Osteoblast (primary cell): ENCODE data around the gene PLIN5. TPM values are rescaled to one million over a fixed set of nuclear protein-coding genes. Genes with fewer than 3 reads are reported as not detected.
A peak's percentile ranks its signal among the peaks of the same experiment; 100 is the strongest.
"Not testable (repeated sequence)": the region's sequence is repeated elsewhere in the genome, so short reads cannot be mapped to it uniquely, and the experiment has no call there.

Experiments
- DNase-seq: peaks from one replicate; pipeline ENCODE4 v3.0.0; 2011; ENCODE audit warnings: low spot score, mixed read lengths; ENCODE audit not compliant: insufficient read length; ENCODE audit errors: missing footprints
- H2AFZ ChIP-seq: 2 replicates; pipeline ENCODE4 v1.6.0; 2011; ENCODE audit warnings: mild to moderate bottlenecking, low read length
- H3K27ac ChIP-seq: 2 replicates; pipeline ENCODE4 v1.5.1; 2011; ENCODE audit warnings: mild to moderate bottlenecking, low read depth, low read length, moderate library complexity
- H3K27me3 ChIP-seq: 2 replicates; pipeline ENCODE4 v1.6.0; 2012; ENCODE audit warnings: mild to moderate bottlenecking, control low read depth, inconsistent platforms, low read length, moderate library complexity; ENCODE audit not compliant: insufficient read depth
- H3K36me3 ChIP-seq: 2 replicates; pipeline ENCODE4 v1.5.1; 2011; ENCODE audit warnings: mild to moderate bottlenecking, low read length, control low read depth, moderate library complexity; ENCODE audit not compliant: insufficient read depth
- H3K4me1 ChIP-seq: 2 replicates; pipeline ENCODE4 v1.5.1; 2011; ENCODE audit warnings: mild to moderate bottlenecking, low read length, control low read depth, moderate library complexity; ENCODE audit not compliant: insufficient read depth
- H3K4me2 ChIP-seq: 2 replicates; pipeline ENCODE4 v1.6.0; 2011; ENCODE audit warnings: mild to moderate bottlenecking, low read length; ENCODE audit not compliant: insufficient read depth
- H3K4me3 ChIP-seq: fragments of 200-600 bp; sonication (generic); 3 replicates; pipeline ENCODE4 v1.5.1; 2012; ENCODE audit warnings: mild to moderate bottlenecking, low read length, inconsistent platforms; ENCODE audit not compliant: insufficient read depth
- H3K79me2 ChIP-seq: 2 replicates; pipeline ENCODE4 v1.6.0; 2012; ENCODE audit warnings: mild to moderate bottlenecking, low read length, control low read depth, inconsistent platforms; ENCODE audit not compliant: insufficient read depth
- H3K9me3 ChIP-seq: 2 replicates; pipeline ENCODE4 v1.5.1; 2011; ENCODE audit warnings: low read depth, low read length, control low read depth
- H4K20me1 ChIP-seq: 2 replicates; pipeline ENCODE4 v1.6.0; 2012; ENCODE audit warnings: mild to moderate bottlenecking, low read length, control low read depth; ENCODE audit not compliant: insufficient read depth
- CTCF ChIP-seq: IDR thresholded peaks from 2 replicates; pipeline ENCODE4 v1.5.1; 2011; ENCODE audit warnings: mild to moderate bottlenecking, low read depth, low read length, moderate library complexity; ENCODE audit errors: extremely low read depth
- total RNA-seq: library from RNA; depleted of rRNA; stranded (reverse); fragments of >200 nt; gene quantifications from 2 replicates; pipeline ENCODE4 v1.2.3, GENCODE V29; 2012

The PLIN5 gene
- total RNA-seq, 1 donor, result 0.36 TPM

- peak; percentile 18 for TF ChIP-seq CTCF
- Histone ChIP-seq H3K4me1 (no peaks in the 10 kb centered on the region), H3K27me3 (no peaks in the 10 kb centered on the region), H2AFZ (no peak overlapping the region), H3K79me2 (no peaks in the 10 kb centered on the region), H3K9me3 (no peaks in the 10 kb centered on the region), H3K36me3 (no peaks in the 10 kb centered on the region), H4K20me1 (no peaks in the 10 kb centered on the region), H3K4me2 (no peak overlapping the region), H3K27ac (no peak overlapping the region), H3K4me3 (no peak overlapping the region)
- DNase-seq, result no peak
These were observed 12.5 kb upstream of the PLIN5 start for GRCh38 chr19:4547303-4548237.

GRCh38 chr19:4543842-4544647, 9.0 kb upstream of the PLIN5 start:
- H3K27ac ChIP-seq, result no peak overlapping the region
- H3K4me3 ChIP-seq, result no peak overlapping the region
- no peaks in the 10 kb centered on the region for H3K79me2 ChIP-seq
- H2AFZ ChIP-seq, result no peak overlapping the region
- H4K20me1 ChIP-seq, result no peaks in the 10 kb centered on the region
- no peaks in the 10 kb centered on the region for H3K4me1 ChIP-seq
- no peak for TF ChIP-seq CTCF
- no peak for DNase-seq
- peaks cover 4% of the 10 kb centered on the region for H3K27me3 ChIP-seq
- H3K9me3 ChIP-seq, result peaks cover 3% of the 10 kb centered on the region
- H3K36me3 ChIP-seq, result no peaks in the 10 kb centered on the region
- H3K4me2 ChIP-seq, result no peak overlapping the region

- no peaks in the 10 kb centered on the region for H3K4me1 ChIP-seq
- no peak overlapping the region for H3K27ac ChIP-seq
- DNase-seq, result no peak
- no peak overlapping the region for H2AFZ ChIP-seq
- no peak overlapping the region for H3K4me2 ChIP-seq
- H3K79me2 ChIP-seq, result no peaks in the 10 kb centered on the region
- no peak for TF ChIP-seq CTCF
- H3K36me3 ChIP-seq, result no peaks in the 10 kb centered on the region
- H3K27me3 ChIP-seq, result peaks cover 4% of the 10 kb centered on the region
- H3K4me3 ChIP-seq, result no peak overlapping the region
- peaks cover 3% of the 10 kb centered on the region for H3K9me3 ChIP-seq
- H4K20me1 ChIP-seq, result no peaks in the 10 kb centered on the region
These were observed 8.1 kb upstream of the PLIN5 start for GRCh38 chr19:4542896-4543841.

DNA sequence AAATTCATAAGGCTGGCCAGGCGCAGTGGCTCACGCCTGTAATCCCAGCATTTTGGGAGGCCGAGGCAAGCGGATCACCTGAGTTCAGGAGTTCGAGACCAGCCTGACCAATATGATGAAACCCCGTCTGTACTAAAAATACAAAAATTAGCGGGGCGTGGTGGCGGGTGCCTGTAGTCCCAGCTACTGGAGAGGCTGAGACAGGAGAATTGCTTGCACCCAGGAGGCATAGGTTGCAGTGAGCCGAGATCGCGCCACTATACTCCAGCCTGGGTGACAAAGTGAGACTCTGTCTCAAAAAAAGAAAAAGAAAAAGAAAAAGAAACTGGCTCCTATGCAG, 6.8 kb upstream of the PLIN5 start:
- not testable (repeated sequence) for DNase-seq, H3K4me2 ChIP-seq, H3K4me3 ChIP-seq, H2AFZ ChIP-seq, H3K36me3 ChIP-seq, H3K9me3 ChIP-seq, H3K79me2 ChIP-seq, H3K4me1 ChIP-seq, H4K20me1 ChIP-seq, H3K27ac ChIP-seq
- peaks cover 10% of the 10 kb centered on the region for H3K27me3 ChIP-seq
